ENCODE measurements around the gene FOSL2. TPM values are rescaled to one million over a fixed set of nuclear protein-coding genes. Genes with fewer than 3 reads are reported as not detected.

Gene FOSL2
- total and polyA plus RNA-seq, 7 donors: 20.1 to 278 (median 74.7) TPM

GRCh38 chr2:28423856-28424605, 31.4 kb downstream of the FOSL2 start:
- no peak for ATAC-seq
- Histone ChIP-seq H3K27me3 (ENCODE audit: insufficient read depth in 3 of 3, low read length in 2 of 3) (no peaks in the 10 kb centered on the region), H3K27ac (no peak overlapping the region), H3K4me3 (no peak overlapping the region), H3K9me3 (no peaks in the 10 kb centered on the region), H3K4me1 (no peaks in the 10 kb centered on the region), H3K36me3 (ENCODE audit: insufficient read depth in 1 of 2, low read depth in 1 of 2) (peaks cover 0 to 16% of the 10 kb centered on the region in 2 donors)
- no peak for TF ChIP-seq CTCF (IDR thresholded peaks at IDR 0.05)
- intact Hi-C loops (cut with DNase I): no loop called here
- WGBS, 3 donors: 57 to 68% (median 62%) methylated on average over 7 of the region's 7 CpGs
- DNase-seq: peak in 1 of 2 donors; percentile 39

GRCh38 chr2:28424799-28425463, 32.3 kb downstream of the FOSL2 start:
- intact Hi-C loops (cut with DNase I): no loop called here
- H3K9me3 ChIP-seq: no peaks in the 10 kb centered on the region
- DNase-seq (no peak), ATAC-seq (no peak)
- peaks cover 0 to 13% of the 10 kb centered on the region in 2 donors for H3K36me3 ChIP-seq (ENCODE audit: insufficient read depth in 1 of 2, low read depth in 1 of 2)
- H3K27me3 ChIP-seq (ENCODE audit: insufficient read depth in 3 of 3, low read length in 2 of 3): no peaks in the 10 kb centered on the region
- H3K4me1 ChIP-seq: no peaks in the 10 kb centered on the region
- 83 to 88% (median 84%) methylated on average over 2 of the region's 2 CpGs for WGBS, 3 donors
- TF ChIP-seq CTCF (IDR thresholded peaks at IDR 0.05): no peak
- no peak overlapping the region for H3K4me3 ChIP-seq
- H3K27ac ChIP-seq: no peak overlapping the region

- peaks cover 0 to 9% of the 10 kb centered on the region in 2 donors for H3K36me3 ChIP-seq (ENCODE audit: insufficient read depth in 1 of 2, low read depth in 1 of 2)
- H3K27me3 ChIP-seq (ENCODE audit: insufficient read depth in 3 of 3, low read length in 2 of 3): no peaks in the 10 kb centered on the region
- intact Hi-C loops (cut with DNase I): no loop called here
- no peak overlapping the region for H3K27ac ChIP-seq
- H3K9me3 ChIP-seq: no peaks in the 10 kb centered on the region
- peak in 1 of 2 donors; percentile 9 for DNase-seq
- no peaks in the 10 kb centered on the region for H3K4me1 ChIP-seq
- no peak overlapping the region for H3K4me3 ChIP-seq
- no peak for ATAC-seq
- TF ChIP-seq CTCF (IDR thresholded peaks at IDR 0.05): no peak
- WGBS, 3 donors: 71 to 82% (median 79%) methylated on average over 5 of the region's 5 CpGs
Observed at GRCh38 chr2:28425464-28425835, 32.8 kb downstream of the FOSL2 start.

DNA sequence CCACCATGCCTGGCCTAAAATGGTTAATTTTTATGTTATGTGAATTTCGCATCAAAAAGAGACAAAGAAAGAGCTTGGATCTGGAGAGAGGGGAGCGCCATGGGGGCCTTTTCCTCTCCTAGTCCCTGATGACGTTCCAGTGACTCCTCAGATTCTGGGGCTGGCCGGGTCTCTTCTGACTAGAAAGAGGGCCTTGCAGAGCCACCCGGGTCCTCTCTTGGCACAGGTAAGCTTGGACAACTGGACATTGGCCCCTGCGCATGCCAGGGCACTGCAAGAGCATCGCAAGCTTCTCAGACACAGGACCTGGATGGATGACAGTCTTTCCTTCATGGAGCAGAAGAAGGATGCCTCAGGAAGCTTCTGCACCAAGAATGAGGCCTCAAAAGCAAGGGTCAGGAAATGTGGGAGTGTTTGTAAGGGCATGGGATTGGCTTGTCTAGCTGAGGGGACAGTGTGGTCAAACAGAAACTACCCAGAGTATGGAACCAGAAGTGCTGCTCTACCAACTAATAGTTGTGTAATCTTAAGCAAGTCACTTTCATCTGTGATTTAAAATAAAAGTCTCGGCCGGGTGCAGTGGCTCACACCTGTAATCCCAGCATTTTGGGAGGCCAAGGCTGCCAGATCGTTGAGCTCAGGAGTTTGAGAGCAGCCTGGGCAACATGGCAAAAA, 35.2 kb downstream of the FOSL2 start:
- Histone ChIP-seq H3K27me3 (ENCODE audit: insufficient read depth in 3 of 3, low read length in 2 of 3) (no peaks in the 10 kb centered on the region), H3K36me3 (ENCODE audit: insufficient read depth in 1 of 2, low read depth in 1 of 2) (peaks cover 0 to 7% of the 10 kb centered on the region in 2 donors), H3K4me3 (no peak overlapping the region), H3K4me1 (no peaks in the 10 kb centered on the region), H3K27ac (no peak overlapping the region), H3K9me3 (no peaks in the 10 kb centered on the region)
- intact Hi-C loops (cut with DNase I): no loop called here
- WGBS, 3 donors: 86 to 89% (median 87%) methylated on average over 10 of the region's 10 CpGs
- no peak for TF ChIP-seq CTCF (IDR thresholded peaks at IDR 0.05)
- DNase-seq (peak in 1 of 2 donors; percentile 28), ATAC-seq (no peak)
